SIG-M5 treated with dmso at 0.1 percent for 504 hours (cell line): ENCODE data around the gene LMAN1.

Experiments
- DNase-seq: peaks from one replicate; lab custom pipeline; 2025; ENCODE audit not compliant: unreplicated experiment; lab: John Stamatoyannopoulos, UW

Gene LMAN1

GRCh38 chr18:59305295-59305694 is 53.8 kb downstream of the LMAN1 start:
- DNase-seq, result no peak

GRCh38 chr18:59303656-59304195 is 55.3 kb downstream of the LMAN1 start:
- DNase-seq, result no peak

- DNase-seq, result no peak
Observed at GRCh38 chr18:59303006-59303405, 56.1 kb downstream of the LMAN1 start.

GRCh38 chr18:59301929-59302328 is 57.1 kb downstream of the LMAN1 start:
- no peak for DNase-seq

- DNase-seq, result no peak
Observed at GRCh38 chr18:59300676-59301285, 58.3 kb downstream of the LMAN1 start.

GRCh38 chr18:59298871-59299270 is 60.2 kb downstream of the LMAN1 start:
- DNase-seq, result no peak

- no peak for DNase-seq
Observed at GRCh38 chr18:59293317-59293716, 65.7 kb downstream of the LMAN1 start.

GRCh38 chr18:59286341-59286740 is 72.7 kb downstream of the LMAN1 start:
- no peak for DNase-seq

GRCh38 chr18:59282341-59282740 is 76.7 kb downstream of the LMAN1 start:
- DNase-seq, result no peak

- DNase-seq, result no peak
Observed at GRCh38 chr18:59279722-59280121, 79.3 kb downstream of the LMAN1 start.

- DNase-seq, result no peak
Observed at GRCh38 chr18:59279193-59279592, 79.9 kb downstream of the LMAN1 start.

- DNase-seq, result no peak
Observed at GRCh38 chr18:59278793-59279192, 80.3 kb downstream of the LMAN1 start.
